ENCODE data around the gene PRKAR1B.

GRCh38 chr7:732094-732541, 5.0 kb upstream of the PRKAR1B start:
- TF ChIP-seq CTCF (conservative IDR thresholded peaks at IDR 0.05), result no peak
- no peak for TF ChIP-seq ZFX (IDR thresholded peaks at IDR 0.05)

Data from C4-2B (cell line).